Neural cell (in vitro differentiated cells): ENCODE measurements around the gene MGLL. TPM values are rescaled to one million over a fixed set of nuclear protein-coding genes. Genes with fewer than 3 reads are reported as not detected.

ENCODE experiments used
- H2AFZ ChIP-seq: fragments of 200-600, 300-800 bp; sonication (generic), shearing (Covaris generic); 2 replicates; pipeline ENCODE4 v1.6.0; 2014; ENCODE audit warnings: low read depth, mild to moderate bottlenecking, antibody characterized with exemption, low read length, moderate library complexity
- H3F3A ChIP-seq: fragments of 200-600 bp; shearing (Covaris generic); 2 replicates; pipeline ENCODE4 v1.6.1; 2016; ENCODE audit warnings: mild to moderate bottlenecking, moderate library complexity, mixed read lengths, antibody characterized with exemption, low read length; ENCODE audit not compliant: insufficient read depth, poor library complexity, severe bottlenecking
- H3K27ac ChIP-seq: fragments of 200-600, 300-800 bp; sonication (generic), shearing (Covaris generic); 2 replicates; pipeline ENCODE4 v1.5.1; 2014; ENCODE audit warnings: mild to moderate bottlenecking, low read length, moderate library complexity
- H3K27me3 ChIP-seq: fragments of 300-800, 200-600 bp; sonication (generic), shearing (Covaris generic); 2 replicates; pipeline ENCODE4 v1.6.0; 2014; ENCODE audit warnings: mild to moderate bottlenecking, low read depth, low read length, moderate library complexity; ENCODE audit not compliant: insufficient read depth
- H3K36me3 ChIP-seq: fragments of 300-800, 200-600 bp; sonication (generic), shearing (Covaris generic); 2 replicates; pipeline ENCODE4 v1.5.1; 2014; ENCODE audit warnings: mild to moderate bottlenecking, antibody characterized with exemption, low read length, moderate library complexity; ENCODE audit not compliant: insufficient read depth
- H3K4me2 ChIP-seq: fragments of 300-800, 200-600 bp; sonication (generic), shearing (Covaris generic); 2 replicates; pipeline ENCODE4 v1.6.0; 2014; ENCODE audit warnings: mild to moderate bottlenecking, low read length
- H3K4me3 ChIP-seq: fragments of 300-800, 200-600 bp; sonication (generic), shearing (Covaris generic); 2 replicates; pipeline ENCODE4 v1.5.1; 2014; ENCODE audit warnings: mild to moderate bottlenecking, low read length, moderate library complexity
- H3K79me2 ChIP-seq: fragments of 200-600 bp; shearing (Covaris generic); replicated peaks from 2 replicates; pipeline ENCODE4 v1.6.0; 2014; ENCODE audit warnings: mild to moderate bottlenecking, low read length, moderate library complexity; ENCODE audit not compliant: insufficient read depth
- H3K9ac ChIP-seq: fragments of 300-800, 200-600 bp; sonication (generic), shearing (Covaris generic); 2 replicates; pipeline ENCODE4 v1.6.1; 2016; ENCODE audit warnings: mild to moderate bottlenecking, low read length, mixed read lengths
- H3K9me2 ChIP-seq: fragments of 200-600 bp; shearing (Covaris generic); 2 replicates; pipeline ENCODE4 v1.6.1; 2016; ENCODE audit warnings: mild to moderate bottlenecking, low read length, mixed read lengths; ENCODE audit not compliant: insufficient read depth
- H3K9me3 ChIP-seq: fragments of 200-600, 300-800 bp; sonication (generic), shearing (Covaris generic); 2 replicates; pipeline ENCODE4 v1.6.1; 2016; ENCODE audit warnings: mild to moderate bottlenecking, mixed run types, low read length, moderate library complexity, mixed read lengths
- H4K20me1 ChIP-seq: fragments of 200-600 bp; shearing (Covaris generic); 2 replicates; pipeline ENCODE4 v1.6.1; 2016; ENCODE audit warnings: mild to moderate bottlenecking, mixed run types; ENCODE audit not compliant: insufficient read depth
- EP300 ChIP-seq: fragments of 450-650 bp; conservative IDR thresholded peaks from 2 replicates; pipeline ENCODE4 v1.6.1; 2014; ENCODE audit warnings: antibody characterized with exemption, mild to moderate bottlenecking, moderate library complexity; ENCODE audit not compliant: poor library complexity, severe bottlenecking
- EZH2 ChIP-seq: fragments of 200-600, 300-800 bp; shearing (Covaris generic), sonication (generic); IDR thresholded peaks from 2 replicates; pipeline ENCODE4 v1.6.1; 2014; ENCODE audit warnings: antibody characterized with exemption, low read length, borderline replicate concordance, mild to moderate bottlenecking; ENCODE audit not compliant: insufficient read depth, poor library complexity, severe bottlenecking
- MXI1 ChIP-seq: fragments of 450-650 bp; conservative IDR thresholded peaks from 2 replicates; pipeline ENCODE4 v1.6.1; 2014; ENCODE audit warnings: antibody characterized with exemption, mild to moderate bottlenecking; ENCODE audit not compliant: poor library complexity, severe bottlenecking
- POLR2AphosphoS5 ChIP-seq: IDR thresholded peaks from 2 replicates; pipeline ENCODE4 v1.6.1; 2012
- RAD21 ChIP-seq: fragments of 450-650 bp; conservative IDR thresholded peaks from 2 replicates; pipeline ENCODE4 v1.6.1; 2014; ENCODE audit warnings: antibody characterized with exemption, mild to moderate bottlenecking, moderate library complexity
- SMC3 ChIP-seq: fragments of 450-650 bp; conservative IDR thresholded peaks from 2 replicates; pipeline ENCODE4 v1.6.1; 2014; ENCODE audit warnings: antibody characterized with exemption, mild to moderate bottlenecking, moderate library complexity; ENCODE audit not compliant: poor library complexity
- TAF1 ChIP-seq: IDR thresholded peaks from 2 replicates; pipeline ENCODE4 v1.6.1; 2012; ENCODE audit warnings: low read depth
- polyA plus RNA-seq: library from polyadenylated mRNA; depleted of rRNA; stranded (reverse); fragments of >200 nt; gene quantifications from 2 replicates; pipeline ENCODE4 v1.2.3, GENCODE V29; 2014
- TF ChIP-seq, protein P1 (sequence below): fragments of 450-650 bp; IDR thresholded peaks from 2 replicates; pipeline ENCODE4 v1.5.1; 2014; ENCODE audit warnings: antibody characterized with exemption, mild to moderate bottlenecking, moderate library complexity; ENCODE audit not compliant: poor library complexity, severe bottlenecking
- TF ChIP-seq, protein P2 (sequence below): IDR thresholded peaks from 2 replicates; pipeline ENCODE4 v1.6.1; 2012; ENCODE audit warnings: borderline replicate concordance

MGLL gene
- polyA plus RNA-seq, 1 donor from 2014 or later: 2.0 TPM

- Histone ChIP-seq H3K9me3 (no peaks in the 10 kb centered on the region), H3K79me2 (no peaks in the 10 kb centered on the region), H3K9ac (no peak overlapping the region), H3K4me3 (no peak overlapping the region), H2AFZ (no peak overlapping the region), H3K36me3 (no peaks in the 10 kb centered on the region), H3K9me2 (no peaks in the 10 kb centered on the region), H4K20me1 (no peaks in the 10 kb centered on the region), H3K4me2 (no peak overlapping the region), H3K27me3 (no peaks in the 10 kb centered on the region), H3K27ac (no peak overlapping the region), H3F3A (no peaks in the 10 kb centered on the region)
- TF ChIP-seq EZH2 (no peak), RAD21 (no peak), EP300 (no peak), SMC3 (no peak), TAF1 (no peak), POLR2AphosphoS5 (no peak), MXI1 (no peak)
- TF ChIP-seq, protein P1, sequence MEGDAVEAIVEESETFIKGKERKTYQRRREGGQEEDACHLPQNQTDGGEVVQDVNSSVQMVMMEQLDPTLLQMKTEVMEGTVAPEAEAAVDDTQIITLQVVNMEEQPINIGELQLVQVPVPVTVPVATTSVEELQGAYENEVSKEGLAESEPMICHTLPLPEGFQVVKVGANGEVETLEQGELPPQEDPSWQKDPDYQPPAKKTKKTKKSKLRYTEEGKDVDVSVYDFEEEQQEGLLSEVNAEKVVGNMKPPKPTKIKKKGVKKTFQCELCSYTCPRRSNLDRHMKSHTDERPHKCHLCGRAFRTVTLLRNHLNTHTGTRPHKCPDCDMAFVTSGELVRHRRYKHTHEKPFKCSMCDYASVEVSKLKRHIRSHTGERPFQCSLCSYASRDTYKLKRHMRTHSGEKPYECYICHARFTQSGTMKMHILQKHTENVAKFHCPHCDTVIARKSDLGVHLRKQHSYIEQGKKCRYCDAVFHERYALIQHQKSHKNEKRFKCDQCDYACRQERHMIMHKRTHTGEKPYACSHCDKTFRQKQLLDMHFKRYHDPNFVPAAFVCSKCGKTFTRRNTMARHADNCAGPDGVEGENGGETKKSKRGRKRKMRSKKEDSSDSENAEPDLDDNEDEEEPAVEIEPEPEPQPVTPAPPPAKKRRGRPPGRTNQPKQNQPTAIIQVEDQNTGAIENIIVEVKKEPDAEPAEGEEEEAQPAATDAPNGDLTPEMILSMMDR: no peak
- TF ChIP-seq, protein P2, sequence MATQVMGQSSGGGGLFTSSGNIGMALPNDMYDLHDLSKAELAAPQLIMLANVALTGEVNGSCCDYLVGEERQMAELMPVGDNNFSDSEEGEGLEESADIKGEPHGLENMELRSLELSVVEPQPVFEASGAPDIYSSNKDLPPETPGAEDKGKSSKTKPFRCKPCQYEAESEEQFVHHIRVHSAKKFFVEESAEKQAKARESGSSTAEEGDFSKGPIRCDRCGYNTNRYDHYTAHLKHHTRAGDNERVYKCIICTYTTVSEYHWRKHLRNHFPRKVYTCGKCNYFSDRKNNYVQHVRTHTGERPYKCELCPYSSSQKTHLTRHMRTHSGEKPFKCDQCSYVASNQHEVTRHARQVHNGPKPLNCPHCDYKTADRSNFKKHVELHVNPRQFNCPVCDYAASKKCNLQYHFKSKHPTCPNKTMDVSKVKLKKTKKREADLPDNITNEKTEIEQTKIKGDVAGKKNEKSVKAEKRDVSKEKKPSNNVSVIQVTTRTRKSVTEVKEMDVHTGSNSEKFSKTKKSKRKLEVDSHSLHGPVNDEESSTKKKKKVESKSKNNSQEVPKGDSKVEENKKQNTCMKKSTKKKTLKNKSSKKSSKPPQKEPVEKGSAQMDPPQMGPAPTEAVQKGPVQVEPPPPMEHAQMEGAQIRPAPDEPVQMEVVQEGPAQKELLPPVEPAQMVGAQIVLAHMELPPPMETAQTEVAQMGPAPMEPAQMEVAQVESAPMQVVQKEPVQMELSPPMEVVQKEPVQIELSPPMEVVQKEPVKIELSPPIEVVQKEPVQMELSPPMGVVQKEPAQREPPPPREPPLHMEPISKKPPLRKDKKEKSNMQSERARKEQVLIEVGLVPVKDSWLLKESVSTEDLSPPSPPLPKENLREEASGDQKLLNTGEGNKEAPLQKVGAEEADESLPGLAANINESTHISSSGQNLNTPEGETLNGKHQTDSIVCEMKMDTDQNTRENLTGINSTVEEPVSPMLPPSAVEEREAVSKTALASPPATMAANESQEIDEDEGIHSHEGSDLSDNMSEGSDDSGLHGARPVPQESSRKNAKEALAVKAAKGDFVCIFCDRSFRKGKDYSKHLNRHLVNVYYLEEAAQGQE: no peak
These were observed 47.7 kb downstream of the MGLL start for GRCh38 chr3:127774647-127775046.

DNA sequence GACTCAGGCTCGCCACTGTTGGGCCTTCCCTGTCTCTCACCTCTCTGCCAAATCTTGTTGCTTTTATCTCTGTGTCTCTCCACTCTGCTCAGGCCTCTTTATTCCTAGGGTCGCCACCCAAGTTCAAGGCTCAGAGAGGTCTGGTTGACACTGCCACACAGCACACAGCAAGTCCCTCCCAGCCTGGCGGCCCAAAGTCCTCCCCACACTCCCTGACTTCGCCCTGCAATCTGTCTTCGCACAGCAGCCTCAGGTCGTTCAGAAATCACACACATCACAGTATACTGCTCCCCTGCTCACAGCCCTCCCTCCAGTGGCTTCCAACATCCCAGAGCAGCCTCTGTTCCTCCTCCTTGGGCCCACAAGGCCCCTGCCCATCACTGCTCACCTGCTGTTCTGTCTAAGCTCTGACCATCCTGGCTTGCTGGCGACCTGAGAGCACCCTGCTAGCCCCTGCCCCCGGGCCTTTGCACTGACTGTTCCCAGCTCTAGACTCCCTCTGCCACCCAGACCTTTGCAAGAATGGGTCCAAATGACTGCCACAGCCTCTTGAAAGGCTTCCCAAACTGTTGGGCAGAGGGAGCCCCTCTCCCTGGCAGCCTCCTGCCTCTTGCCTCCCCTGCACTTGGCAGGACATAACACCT is 48.4 kb downstream of the MGLL start:
- Histone ChIP-seq H4K20me1 (no peaks in the 10 kb centered on the region), H3K27ac (no peak overlapping the region), H3K9me3 (peaks cover under 1% of the 10 kb centered on the region), H3K27me3 (no peaks in the 10 kb centered on the region), H3K4me2 (no peak overlapping the region), H3K9me2 (no peaks in the 10 kb centered on the region), H3K4me3 (no peak overlapping the region), H3K79me2 (no peaks in the 10 kb centered on the region), H3K9ac (no peak overlapping the region), H3K36me3 (no peaks in the 10 kb centered on the region), H3F3A (no peaks in the 10 kb centered on the region), H2AFZ (no peak overlapping the region)
- TF ChIP-seq, protein P2: no peak
- TF ChIP-seq RAD21: no peak
- TF ChIP-seq, protein P1: no peak
- no peak for TF ChIP-seq EP300
- TF ChIP-seq MXI1: no peak
- no peak for TF ChIP-seq EZH2
- TF ChIP-seq TAF1: no peak
- no peak for TF ChIP-seq SMC3
- no peak for TF ChIP-seq POLR2AphosphoS5
